Sciatic nerve (tissue), 2 donors: ENCODE measurements around the gene TRERF1. TPM values are rescaled to one million over a fixed set of nuclear protein-coding genes. Genes with fewer than 3 reads are reported as not detected.

Experiments used
- ATAC-seq: fragments of 200-7000 bp; cut with Tn5 transposase; one replicate; pipeline ENCODE4 v1.9.1; 2020; ENCODE audit warnings: mild to moderate bottlenecking, moderate library complexity
- DNase-seq: peaks from one replicate; pipeline ENCODE4 v3.0.0-alpha.2; 2020; ENCODE audit warnings: low spot score
- intact Hi-C: fragments of 100-400 bp; cut with DNase I; formaldehyde crosslinking; loops from one replicate; pipeline ENCODE4 v1.14.2; 2022
- total RNA-seq: library from RNA; stranded (reverse); fragmentation: NEBNext Ultra II Directional; extraction: Animal tissue kit (Norgen Biotek cat#: 25700); gene quantifications from one replicate; pipeline ENCODE4 v1.2.1, GENCODE V29; 2021
- donor health status: DM: no; HTN: no; CAD: no.
- donor health status: DM: no; HTN: no; CAD: no.

The TRERF1 gene
- total RNA-seq, 1 donor from 2014 or later: 7.0 TPM

- DNase-seq: no peak
- intact Hi-C loops: no loop called here
- ATAC-seq: no peak
Observed at GRCh38 chr6:42401613-42401951, 50.1 kb downstream of the TRERF1 start.

GRCh38 chr6:42400886-42401612, 50.7 kb downstream of the TRERF1 start:
- no peak for DNase-seq
- ATAC-seq: no peak
- intact Hi-C loops: no loop called here

GRCh38 chr6:42400061-42400760, 51.5 kb downstream of the TRERF1 start:
- DNase-seq (no peak), ATAC-seq (no peak)
- intact Hi-C loops: no loop called here

GRCh38 chr6:42396720-42397119, 55.0 kb downstream of the TRERF1 start:
- no peak for DNase-seq

GRCh38 chr6:42394881-42395620, 56.7 kb downstream of the TRERF1 start:
- ATAC-seq (no peak), DNase-seq (no peak)
- intact Hi-C loops: no loop called here

More at GRCh38 chr6:42396720-42397119, 55.0 kb downstream of the TRERF1 start:
- intact Hi-C loops: no loop called here
- no peak for ATAC-seq

GRCh38 chr6:42394151-42394550, 57.6 kb downstream of the TRERF1 start:
- DNase-seq (no peak), ATAC-seq (no peak)
- intact Hi-C loops: no loop called here

- no peak for DNase-seq
- no peak for ATAC-seq
- intact Hi-C loops: no loop called here
Observed at GRCh38 chr6:42393339-42393738, 58.4 kb downstream of the TRERF1 start.

GRCh38 chr6:42392833-42393232, 58.9 kb downstream of the TRERF1 start:
- intact Hi-C loops: no loop called here
- no peak for DNase-seq
- no peak for ATAC-seq

- intact Hi-C loops: no loop called here
- DNase-seq (no peak), ATAC-seq (no peak)
Observed at GRCh38 chr6:42391441-42391840, 60.3 kb downstream of the TRERF1 start.

GRCh38 chr6:42390228-42390934, 61.3 kb downstream of the TRERF1 start:
- DNase-seq: no peak
- ATAC-seq: peak; percentile 26
- intact Hi-C loops: no loop called here

GRCh38 chr6:42389736-42390135, 62.0 kb downstream of the TRERF1 start:
- ATAC-seq: no peak
- no peak for DNase-seq
- intact Hi-C loops: no loop called here

- intact Hi-C loops: no loop called here
- no peak for DNase-seq
- no peak for ATAC-seq
Observed at GRCh38 chr6:42388046-42388445, 63.7 kb downstream of the TRERF1 start.

- DNase-seq (no peak), ATAC-seq (no peak)
- intact Hi-C loops: no loop called here
Observed at GRCh38 chr6:42387336-42387735, 64.4 kb downstream of the TRERF1 start.

GRCh38 chr6:42385339-42385738, 66.4 kb downstream of the TRERF1 start:
- intact Hi-C loops: no loop called here
- DNase-seq: no peak
- no peak for ATAC-seq

- intact Hi-C loops: no loop called here
Observed at GRCh38 chr6:42383421-42384205, 68.1 kb downstream of the TRERF1 start.

GRCh38 chr6:42381850-42382249, 69.9 kb downstream of the TRERF1 start:
- intact Hi-C loops: no loop called here
- DNase-seq (no peak), ATAC-seq (no peak)

More at GRCh38 chr6:42383421-42384205, 68.1 kb downstream of the TRERF1 start:
- DNase-seq (no peak), ATAC-seq (no peak)

- no peak for DNase-seq
- intact Hi-C loops: no loop called here
Observed at GRCh38 chr6:42380228-42380979, 71.3 kb downstream of the TRERF1 start.

GRCh38 chr6:42378536-42378935, 73.2 kb downstream of the TRERF1 start:
- ATAC-seq: no peak

More at GRCh38 chr6:42380228-42380979, 71.3 kb downstream of the TRERF1 start:
- no peak for ATAC-seq

More at GRCh38 chr6:42378536-42378935, 73.2 kb downstream of the TRERF1 start:
- intact Hi-C loops: no loop called here
- no peak for DNase-seq
